ENCODE data around the gene CHMP1B. TPM values are rescaled to one million over a fixed set of nuclear protein-coding genes. Genes with fewer than 3 reads are reported as not detected.

CHMP1B gene
- total RNA-seq, 2 donors from 2014 or later = 42.8 to 50.0 TPM

- Histone ChIP-seq H3K27ac (no peak overlapping the region), H3K36me3 (no peaks in the 10 kb centered on the region), H3K27me3 (replicated peaks; ENCODE audit: insufficient read depth) (no peaks in the 10 kb centered on the region), H3K4me1 (replicated peaks) (no peaks in the 10 kb centered on the region), H3K4me3 (no peak overlapping the region), H3K9me3 (no peaks in the 10 kb centered on the region)
- intact Hi-C loops (cut with DNase I) = no loop called here
- WGBS = 95% methylated on average over 12 of the region's 12 CpGs
- no peak for DNase-seq (ENCODE audit: low spot score)
- TF ChIP-seq CTCF (IDR thresholded peaks at IDR 0.05) (no peak), POLR2AphosphoS5 (IDR thresholded peaks at IDR 0.05) (no peak), POLR2A (IDR thresholded peaks at IDR 0.05) (no peak)
Observed at GRCh38 chr18:11865071-11865470, 13.9 kb downstream of the CHMP1B start.

- H3K4me1 ChIP-seq (replicated peaks) = no peaks in the 10 kb centered on the region
- WGBS = 85% methylated on average over 10 of the region's 10 CpGs
- no peak for TF ChIP-seq POLR2AphosphoS5 (IDR thresholded peaks at IDR 0.05)
- no peak for TF ChIP-seq CTCF (IDR thresholded peaks at IDR 0.05)
- no peak for TF ChIP-seq POLR2A (IDR thresholded peaks at IDR 0.05)
- H3K27me3 ChIP-seq (replicated peaks; ENCODE audit: insufficient read depth) = no peaks in the 10 kb centered on the region
- H3K36me3 ChIP-seq = no peaks in the 10 kb centered on the region
- H3K4me3 ChIP-seq = no peak overlapping the region
- intact Hi-C loops (cut with DNase I) = no loop called here
- no peaks in the 10 kb centered on the region for H3K9me3 ChIP-seq
- no peak overlapping the region for H3K27ac ChIP-seq
- no peak for DNase-seq (ENCODE audit: low spot score)
Observed at GRCh38 chr18:11866329-11866728, 15.1 kb downstream of the CHMP1B start.

- no peak overlapping the region for H3K27ac ChIP-seq
- no peak for DNase-seq (ENCODE audit: low spot score)
- no peaks in the 10 kb centered on the region for H3K27me3 ChIP-seq (replicated peaks; ENCODE audit: insufficient read depth)
- no peak for TF ChIP-seq POLR2AphosphoS5 (IDR thresholded peaks at IDR 0.05)
- TF ChIP-seq POLR2A (IDR thresholded peaks at IDR 0.05) = no peak
- no peak for TF ChIP-seq CTCF (IDR thresholded peaks at IDR 0.05)
- intact Hi-C loops (cut with DNase I) = no loop called here
- no peaks in the 10 kb centered on the region for H3K9me3 ChIP-seq
- H3K4me3 ChIP-seq = no peak overlapping the region
- H3K36me3 ChIP-seq = no peaks in the 10 kb centered on the region
- 72% methylated on average over 5 of the region's 5 CpGs for WGBS
- no peaks in the 10 kb centered on the region for H3K4me1 ChIP-seq (replicated peaks)
Observed at GRCh38 chr18:11866764-11867163, 15.6 kb downstream of the CHMP1B start.

- no peaks in the 10 kb centered on the region for H3K36me3 ChIP-seq
- intact Hi-C loops (cut with DNase I) = no loop called here
- H3K27me3 ChIP-seq (replicated peaks; ENCODE audit: insufficient read depth) = no peaks in the 10 kb centered on the region
- TF ChIP-seq CTCF (IDR thresholded peaks at IDR 0.05) (no peak), POLR2AphosphoS5 (IDR thresholded peaks at IDR 0.05) (no peak), POLR2A (IDR thresholded peaks at IDR 0.05) (no peak)
- H3K4me1 ChIP-seq (replicated peaks) = no peaks in the 10 kb centered on the region
- DNase-seq (ENCODE audit: low spot score) = no peak
- no peaks in the 10 kb centered on the region for H3K9me3 ChIP-seq
- no peak overlapping the region for H3K27ac ChIP-seq
- H3K4me3 ChIP-seq = no peak overlapping the region
- WGBS = 98% methylated on average over 8 of the region's 8 CpGs
Observed at GRCh38 chr18:11868230-11868629, 17.0 kb downstream of the CHMP1B start.

GRCh38 chr18:11871501-11871900 is 20.3 kb downstream of the CHMP1B start:
- Histone ChIP-seq H3K27me3 (replicated peaks; ENCODE audit: insufficient read depth) (no peaks in the 10 kb centered on the region), H3K9me3 (no peaks in the 10 kb centered on the region), H3K27ac (no peak overlapping the region), H3K4me1 (replicated peaks) (no peaks in the 10 kb centered on the region), H3K4me3 (no peak overlapping the region), H3K36me3 (no peaks in the 10 kb centered on the region)
- TF ChIP-seq POLR2AphosphoS5 (IDR thresholded peaks at IDR 0.05) (no peak), POLR2A (IDR thresholded peaks at IDR 0.05) (no peak), CTCF (IDR thresholded peaks at IDR 0.05) (no peak)
- intact Hi-C loops (cut with DNase I) = loop anchor here (10.0 kb wide), 1 partner anchor 137 kb away; no protein-coding TSS in a partner anchor
- DNase-seq (ENCODE audit: low spot score) = no peak
- 74% methylated on average over 5 of the region's 5 CpGs for WGBS
